Esophagus squamous epithelium (tissue), 4 donors: Measurements from ENCODE around the gene CASKIN1.

Source experiments
- CTCF ChIP-seq, 6 experiments: fragments of 450-650 bp in 4 of 6; fragments of 200-600 bp in 2 of 6; sonication (generic) in 2 of 6; IDR thresholded peaks; one replicate each; pipeline ENCODE4 v1.5.1; 2016 to 2019; ENCODE audit warnings: antibody characterized with exemption in 6 of 6, mild to moderate bottlenecking in 4 of 6, moderate library complexity in 4 of 6
- POLR2A ChIP-seq, 4 donors: fragments of 450-650 bp; IDR thresholded peaks; one replicate each; pipeline ENCODE4 v1.6.1; 2017; ENCODE audit warnings: antibody characterized with exemption in 4 of 4, mild to moderate bottlenecking in 4 of 4, moderate library complexity in 3 of 4

GRCh38 chr16:2196981-2197511, 641 bp upstream of the CASKIN1 start:
- no peak for TF ChIP-seq CTCF (IDR thresholded peaks at IDR 0.05)
- TF ChIP-seq POLR2A (IDR thresholded peaks at IDR 0.05): no peak
